ENCODE data around the gene CDH23.

- TF ChIP-seq CTCF (IDR thresholded peaks at IDR 0.05; ENCODE audit: low read length) (no peak), EZH2phosphoT487 (IDR thresholded peaks at IDR 0.05; ENCODE audit: low read length) (no peak), EZH2 (optimal IDR thresholded peaks at IDR 0.05; ENCODE audit: low read depth, low read length) (no peak)
These were observed 4.3 kb downstream of the CDH23 start for GRCh38 chr10:71401056-71401455.

All from MM.1S (cell line).